ENCODE data around the gene PCA3. TPM values are rescaled to one million over a fixed set of nuclear protein-coding genes. Genes with fewer than 3 reads are reported as not detected.

The PCA3 gene
- total RNA-seq, 1 donor from 2014 or later, result 0.82 TPM

DNA sequence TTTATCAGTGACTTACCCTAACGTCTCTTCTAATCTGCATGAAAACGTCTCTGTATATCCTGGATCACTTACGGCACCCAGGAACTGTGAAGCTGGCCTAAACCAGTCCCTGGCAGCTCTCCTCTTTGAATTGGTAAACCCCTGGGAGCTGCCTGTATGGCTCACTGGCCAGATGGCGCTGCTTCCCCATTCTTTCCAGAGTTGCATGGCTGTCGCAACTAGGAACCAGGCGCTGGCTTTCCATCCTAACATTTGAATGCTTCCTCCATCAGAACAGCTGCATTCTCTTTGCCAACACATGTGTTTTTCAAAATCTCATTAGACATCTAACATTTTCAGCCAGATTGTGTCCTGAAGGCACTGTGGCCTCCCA lies 8.0 kb upstream of the PCA3 start:
- no peak for FAIRE-seq
- peak in 1 of 2 donors; percentile 20 for DNase-seq (ENCODE audit: low spot score in 2 of 2)

DNA sequence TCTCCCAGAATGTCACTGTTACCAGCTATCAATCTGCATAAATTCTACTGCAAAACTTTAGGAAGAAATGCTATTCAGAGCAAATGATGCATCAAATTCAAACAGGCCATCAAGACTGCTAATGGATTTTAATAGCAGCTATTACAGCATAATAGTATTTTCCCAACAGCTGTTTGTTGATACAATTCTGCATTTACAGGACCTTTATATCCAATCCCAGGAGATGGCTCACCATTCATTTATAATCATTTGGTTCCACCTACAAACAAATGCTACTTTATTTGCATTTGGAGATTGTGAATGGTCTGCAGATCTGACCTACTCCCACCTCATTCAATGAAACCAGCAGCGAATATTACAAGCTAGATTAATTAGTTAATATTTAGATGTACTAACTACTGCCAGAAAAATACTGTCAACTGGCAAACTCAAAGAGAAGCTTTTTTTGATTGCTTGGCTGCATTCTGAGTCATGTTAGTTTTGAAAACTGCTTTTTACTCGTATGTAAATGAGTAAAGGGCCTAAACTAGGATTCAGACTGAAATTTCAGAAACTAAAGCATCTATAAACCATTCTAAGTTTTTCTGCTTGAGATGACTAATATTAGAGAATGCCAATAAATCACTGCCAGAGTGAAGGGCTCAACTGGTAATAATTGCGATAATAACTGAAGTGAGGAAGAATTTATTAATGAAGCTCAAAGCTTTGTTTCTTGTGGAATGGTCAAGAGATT lies 7.1 kb upstream of the PCA3 start:
- FAIRE-seq (no peak), DNase-seq (ENCODE audit: low spot score in 2 of 2) (no peak)

DNA sequence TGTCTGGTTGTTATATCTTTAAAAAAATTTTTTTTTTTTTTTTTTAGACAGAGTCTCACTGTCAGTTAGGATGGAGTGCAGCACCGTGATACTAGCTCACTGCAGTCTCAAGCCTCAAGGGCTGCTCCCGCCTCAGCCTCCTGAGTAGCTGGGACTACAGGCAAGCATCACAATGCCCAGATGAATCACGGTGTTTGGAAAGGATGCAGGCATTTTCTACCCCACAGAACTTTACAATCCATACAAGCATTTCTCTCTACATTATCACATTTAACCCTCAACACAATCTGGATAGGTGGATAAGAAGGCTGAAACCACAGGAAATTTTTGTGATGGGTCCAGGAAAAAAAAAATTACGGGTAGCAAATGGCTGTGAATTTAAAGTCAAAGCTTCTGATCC lies 5.8 kb upstream of the PCA3 start:
- no peak for FAIRE-seq
- DNase-seq (ENCODE audit: low spot score in 2 of 2), result no peak

DNA sequence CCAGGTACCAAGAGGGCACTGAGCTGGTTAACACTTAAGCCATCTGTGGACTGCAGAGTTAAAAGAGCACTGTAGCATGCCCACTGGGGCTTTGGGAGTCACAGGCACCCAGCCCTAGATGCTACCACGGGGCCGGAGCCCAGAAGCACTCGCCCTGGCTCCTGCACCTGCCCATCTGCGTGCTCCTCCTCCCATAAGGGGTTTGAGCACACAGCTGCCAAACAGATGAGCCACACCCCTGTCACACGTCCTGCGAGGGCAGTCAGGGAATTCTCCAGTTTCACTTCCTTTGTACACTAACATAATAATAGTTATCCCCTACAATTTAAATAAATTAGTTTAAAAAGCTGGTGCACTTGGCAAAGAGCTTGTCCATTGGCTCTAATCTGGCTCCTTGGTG lies 4.5 kb upstream of the PCA3 start:
- FAIRE-seq (no peak), DNase-seq (ENCODE audit: low spot score in 2 of 2) (no peak)

DNA sequence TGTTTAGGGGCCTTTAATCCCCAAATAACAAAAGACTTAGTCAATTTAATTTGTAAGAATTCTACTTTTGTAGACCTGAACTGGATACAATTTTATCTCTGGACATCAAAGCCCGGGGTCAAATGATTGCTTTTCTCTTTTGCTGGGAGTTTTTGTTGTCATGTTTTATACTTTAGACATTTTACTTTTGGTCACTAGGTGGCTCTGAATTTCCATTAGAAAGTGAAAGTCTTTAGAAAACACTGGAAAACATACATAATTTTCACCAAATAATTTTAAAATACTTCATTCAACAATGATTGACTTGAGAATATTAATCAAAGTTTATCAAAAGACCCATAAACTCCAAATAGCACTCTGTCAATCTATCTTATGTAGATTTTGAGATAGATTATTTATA lies 2.8 kb upstream of the PCA3 start:
- DNase-seq (ENCODE audit: low spot score in 2 of 2), result no peak
- FAIRE-seq, result peak; percentile 77

DNA sequence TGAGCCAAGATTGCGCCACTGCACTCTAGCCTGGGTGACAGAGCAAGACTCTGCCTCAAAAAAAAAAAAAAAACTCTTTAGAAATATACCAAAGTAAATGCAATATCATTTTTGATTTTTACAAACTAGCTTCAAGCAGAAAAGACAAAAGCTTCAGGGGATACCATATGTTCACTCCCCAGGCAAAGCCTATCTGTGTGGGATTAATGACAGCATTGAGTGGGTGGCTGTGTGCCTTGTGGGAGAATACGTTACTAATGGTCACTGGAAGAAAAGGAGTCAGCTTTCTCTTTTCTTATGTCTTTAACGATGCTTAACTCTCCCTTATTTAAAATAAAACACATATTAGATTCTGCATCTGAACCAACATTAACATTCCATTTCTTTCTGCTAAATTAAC lies 1.9 kb downstream of the PCA3 start:
- peak in 1 of 2 donors; percentile 22 for DNase-seq (ENCODE audit: low spot score in 2 of 2)
- FAIRE-seq, result no peak

DNA sequence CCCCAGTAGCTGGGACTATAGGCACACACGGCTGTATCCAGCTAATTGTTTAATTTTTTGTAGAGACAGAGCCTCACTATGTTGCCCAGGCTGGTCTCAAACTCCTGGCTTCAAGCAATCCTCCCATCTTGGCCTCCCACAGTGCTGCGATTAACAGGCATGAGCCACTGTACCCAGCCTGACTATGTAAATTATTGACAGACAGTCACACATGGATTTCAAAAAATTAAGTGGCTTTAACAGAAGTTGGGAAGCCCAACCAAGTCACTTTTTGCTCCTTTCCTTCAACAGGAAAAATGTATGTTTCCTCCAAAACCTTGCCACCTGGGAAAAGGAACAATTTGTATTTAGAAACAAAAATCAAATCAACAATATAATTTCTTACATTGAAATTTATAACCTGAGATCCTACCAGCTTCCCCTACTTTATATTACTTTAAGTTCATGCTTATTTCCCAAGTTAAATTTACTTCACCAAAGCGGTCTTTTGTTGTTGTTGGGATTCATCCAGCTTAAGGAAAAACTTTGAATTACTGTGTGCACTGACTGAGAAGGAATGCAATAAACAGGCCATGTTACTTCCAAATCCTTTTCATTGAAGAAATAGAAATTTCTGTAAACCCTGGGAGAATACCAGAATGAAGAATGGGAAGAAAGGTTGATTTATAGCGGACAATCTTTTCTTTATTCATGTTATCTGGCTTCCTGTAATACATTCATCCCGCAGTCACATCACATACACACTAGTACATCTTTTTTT lies 8.6 kb downstream of the PCA3 start:
- FAIRE-seq, result no peak
- DNase-seq (ENCODE audit: low spot score in 2 of 2), result no peak

DNA sequence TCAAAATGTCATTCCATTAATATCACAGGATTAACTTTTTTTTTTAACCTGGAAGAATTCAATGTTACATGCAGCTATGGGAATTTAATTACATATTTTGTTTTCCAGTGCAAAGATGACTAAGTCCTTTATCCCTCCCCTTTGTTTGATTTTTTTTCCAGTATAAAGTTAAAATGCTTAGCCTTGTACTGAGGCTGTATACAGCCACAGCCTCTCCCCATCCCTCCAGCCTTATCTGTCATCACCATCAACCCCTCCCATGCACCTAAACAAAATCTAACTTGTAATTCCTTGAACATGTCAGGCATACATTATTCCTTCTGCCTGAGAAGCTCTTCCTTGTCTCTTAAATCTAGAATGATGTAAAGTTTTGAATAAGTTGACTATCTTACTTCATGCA lies 20.6 kb downstream of the PCA3 start:
- DNase-seq (ENCODE audit: low spot score in 2 of 2), result no peak
- FAIRE-seq, result no peak

DNA sequence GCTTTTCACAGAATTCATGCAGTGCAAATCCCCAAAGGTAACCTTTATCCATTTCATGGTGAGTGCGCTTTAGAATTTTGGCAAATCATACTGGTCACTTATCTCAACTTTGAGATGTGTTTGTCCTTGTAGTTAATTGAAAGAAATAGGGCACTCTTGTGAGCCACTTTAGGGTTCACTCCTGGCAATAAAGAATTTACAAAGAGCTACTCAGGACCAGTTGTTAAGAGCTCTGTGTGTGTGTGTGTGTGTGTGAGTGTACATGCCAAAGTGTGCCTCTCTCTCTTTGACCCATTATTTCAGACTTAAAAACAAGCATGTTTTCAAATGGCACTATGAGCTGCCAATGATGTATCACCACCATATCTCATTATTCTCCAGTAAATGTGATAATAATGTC lies 21.3 kb downstream of the PCA3 start:
- no peak for FAIRE-seq
- no peak for DNase-seq (ENCODE audit: low spot score in 2 of 2)

DNA sequence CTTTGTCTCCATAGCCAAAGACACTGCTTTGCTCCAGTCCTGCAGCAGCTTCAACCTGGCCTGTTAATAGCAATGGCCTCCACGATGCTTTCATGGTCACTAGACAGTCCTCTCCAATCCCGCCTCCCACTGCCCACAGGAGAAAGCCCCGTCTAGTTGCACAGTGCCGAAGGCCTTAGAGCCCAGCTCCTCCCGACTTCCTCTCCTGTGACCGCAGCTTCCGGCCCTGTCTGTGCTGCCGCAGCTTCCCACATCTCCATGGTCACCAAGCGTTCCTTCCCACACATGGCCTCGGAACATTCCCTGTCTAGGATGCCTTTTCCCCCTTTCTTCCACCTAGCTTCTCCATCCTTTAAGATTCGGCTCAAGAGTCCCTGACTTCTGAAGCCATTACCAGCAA lies 23.4 kb downstream of the PCA3 start:
- FAIRE-seq, result no peak

DNA sequence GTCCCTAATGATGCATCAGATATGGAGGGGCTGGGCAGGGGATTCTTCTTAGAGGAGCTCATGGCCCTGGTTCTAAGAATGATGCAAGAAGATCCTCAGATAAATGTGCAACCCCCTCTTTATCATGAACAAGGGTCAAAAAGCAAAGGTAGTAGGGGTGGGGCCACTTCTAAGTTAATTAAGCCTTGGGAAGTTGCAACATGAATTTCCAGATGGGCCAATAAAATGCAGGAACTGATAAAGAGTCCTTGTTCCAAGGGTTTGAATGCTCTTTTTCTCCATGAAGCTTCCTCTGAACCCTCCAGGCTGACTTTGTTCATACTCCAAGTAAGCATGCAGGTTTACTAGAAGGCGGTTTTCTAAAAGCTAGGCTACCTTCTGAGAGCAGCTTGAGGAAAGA lies 25.6 kb downstream of the PCA3 start:
- FAIRE-seq, result no peak
- DNase-seq (ENCODE audit: low spot score in 2 of 2), result no peak

More for the DNA sequence above, 23.4 kb downstream of the PCA3 start:
- DNase-seq (ENCODE audit: low spot score in 2 of 2), result no peak

DNA sequence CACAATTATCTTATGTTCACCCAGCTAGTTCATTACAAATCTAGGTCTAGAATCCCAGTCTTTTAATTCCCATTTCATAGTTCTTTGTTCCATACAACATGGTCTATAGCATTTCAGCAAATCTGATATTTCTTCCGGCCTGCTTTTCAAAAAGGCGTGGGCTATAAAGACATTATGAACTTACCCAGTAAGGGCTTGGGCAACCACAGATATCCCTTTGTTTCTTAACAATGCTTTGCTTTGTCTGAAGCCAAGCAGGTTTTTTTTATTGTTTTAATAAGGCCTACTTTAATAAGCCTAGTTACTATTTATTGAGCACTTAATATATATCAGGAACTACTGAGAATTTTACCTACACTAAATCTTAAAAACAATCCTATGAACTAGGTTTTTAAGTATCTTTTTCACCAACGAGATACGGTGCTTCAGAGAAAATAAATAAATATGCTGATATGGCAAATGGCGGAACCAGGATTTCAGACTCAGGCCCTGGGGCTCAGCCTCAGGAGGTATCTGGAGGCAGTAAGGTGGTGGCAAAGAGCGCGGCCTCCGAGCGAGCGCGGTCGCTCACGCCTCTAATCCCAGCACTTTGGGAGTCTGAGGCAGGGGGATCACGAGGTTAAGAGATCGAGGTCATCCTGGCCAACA lies 29.7 kb downstream of the PCA3 start:
- DNase-seq (ENCODE audit: low spot score in 2 of 2) (no peak), FAIRE-seq (no peak)

DNA sequence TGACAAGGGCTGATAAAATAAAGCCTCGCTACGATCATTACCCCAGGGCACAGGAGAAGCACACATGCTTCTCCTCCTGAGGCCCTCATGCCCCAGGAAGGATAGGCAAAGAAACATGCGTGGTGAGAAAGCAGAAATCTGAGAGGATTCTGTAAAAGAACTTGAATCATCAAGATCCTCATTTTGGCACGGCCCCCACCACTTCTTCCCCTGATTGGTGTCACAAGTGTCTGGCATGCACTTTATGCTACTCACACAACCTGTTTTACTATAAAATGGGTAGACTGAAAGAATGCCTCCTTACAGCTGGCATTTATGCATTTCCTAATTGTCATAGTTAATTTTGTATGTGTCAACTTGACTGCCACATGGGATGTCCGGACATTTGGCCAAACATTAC lies 32.1 kb downstream of the PCA3 start:
- FAIRE-seq (no peak), DNase-seq (ENCODE audit: low spot score in 2 of 2) (no peak)

DNA sequence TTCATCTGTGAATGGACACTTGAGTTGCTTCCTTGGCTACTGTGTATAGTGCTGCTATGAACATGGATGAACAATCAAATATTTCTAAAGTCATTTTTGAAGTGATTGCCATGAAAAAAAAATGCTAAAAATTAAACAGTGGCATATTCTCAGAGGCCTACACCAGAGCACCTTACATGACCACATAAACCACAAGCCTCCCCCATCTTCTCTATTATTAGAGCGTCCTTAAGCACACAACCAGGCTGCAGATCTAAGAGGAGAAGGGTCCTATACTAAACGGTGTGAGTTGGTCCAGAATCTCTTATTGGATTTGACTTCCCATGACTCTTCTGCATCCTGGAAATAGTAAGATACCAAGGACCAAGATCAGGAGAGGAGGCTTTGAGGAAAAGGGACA lies 34.3 kb downstream of the PCA3 start:
- no peak for FAIRE-seq
- no peak for DNase-seq (ENCODE audit: low spot score in 2 of 2)

DNA sequence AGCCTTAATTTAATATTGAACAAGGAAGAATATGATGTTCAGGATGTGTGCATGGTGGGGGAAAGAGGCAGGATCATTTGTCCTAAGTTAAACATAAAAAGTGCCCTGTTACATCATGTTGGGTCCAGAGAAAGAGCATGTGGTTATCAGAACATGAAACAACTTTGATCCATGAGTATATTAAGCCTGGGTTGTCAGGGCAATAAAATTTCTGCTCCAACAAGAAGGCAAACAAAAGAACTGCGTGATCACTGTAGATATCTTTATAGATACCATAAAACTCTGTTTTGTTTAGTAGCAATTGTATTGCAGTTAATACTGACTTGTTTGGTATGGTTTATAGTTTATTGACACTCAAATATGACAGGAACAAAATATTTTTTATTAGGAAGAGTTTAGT lies 35.2 kb downstream of the PCA3 start:
- no peak for FAIRE-seq
- DNase-seq (ENCODE audit: low spot score in 2 of 2), result no peak

DNA sequence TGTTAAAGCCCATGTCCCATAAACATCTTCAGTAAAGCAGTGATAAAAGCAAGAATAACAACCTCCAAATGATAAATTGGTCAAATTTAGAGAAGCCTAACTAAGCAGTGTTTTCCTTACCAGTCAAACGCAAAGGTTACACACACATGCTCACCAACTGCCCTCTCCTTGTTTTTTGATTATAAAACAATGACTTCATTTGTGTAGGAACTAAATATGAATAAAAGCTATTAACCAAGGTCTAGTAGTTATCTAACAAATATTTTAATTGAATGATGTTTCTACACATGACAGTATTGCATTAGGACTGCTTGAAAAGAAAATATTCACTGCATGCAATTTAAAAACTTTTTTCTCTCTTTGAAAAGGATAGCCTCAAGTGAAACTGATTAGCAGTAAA lies 36.7 kb downstream of the PCA3 start:
- DNase-seq (ENCODE audit: low spot score in 2 of 2) (no peak), FAIRE-seq (no peak)

DNA sequence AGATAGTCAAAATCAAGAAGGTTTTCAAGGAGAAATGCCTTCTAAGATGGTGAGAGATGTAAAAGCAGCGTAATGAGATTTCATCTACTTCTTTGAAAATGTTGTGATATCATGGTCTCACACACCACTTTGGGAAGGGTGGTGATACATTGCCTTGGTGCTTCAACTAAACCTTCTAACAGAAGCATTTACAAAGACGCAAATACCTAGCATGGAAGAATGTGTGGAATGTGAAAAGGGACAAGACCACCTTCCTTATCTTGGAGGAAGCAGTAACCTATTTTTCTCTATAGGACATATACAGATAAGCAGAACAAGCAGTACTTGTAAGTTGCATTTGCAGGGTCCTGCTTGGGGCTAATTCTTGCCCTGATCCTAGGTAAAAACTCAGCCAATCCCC lies 38.8 kb downstream of the PCA3 start:
- DNase-seq (ENCODE audit: low spot score in 2 of 2) (no peak), FAIRE-seq (no peak)

DNA sequence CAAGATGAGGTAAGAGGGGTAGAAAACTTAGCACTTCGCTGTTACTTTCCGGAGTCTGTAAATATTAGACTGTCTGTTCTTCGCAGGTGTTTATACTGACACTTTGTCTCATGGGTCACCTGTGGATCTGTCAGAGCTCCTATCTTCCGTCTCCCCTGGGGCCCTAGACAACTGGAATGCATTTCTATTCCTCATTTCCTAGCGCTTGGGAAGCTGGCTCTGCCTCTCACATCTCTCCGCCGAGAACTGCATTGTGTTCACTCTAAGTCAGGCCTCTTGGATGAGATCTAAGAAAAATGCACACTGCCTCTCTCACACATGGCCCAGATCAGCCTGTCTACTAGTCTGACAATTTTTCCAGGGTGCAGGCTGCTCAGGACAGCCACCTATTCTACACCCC lies 39.5 kb downstream of the PCA3 start:
- FAIRE-seq, result no peak
- no peak for DNase-seq (ENCODE audit: low spot score in 2 of 2)

DNA sequence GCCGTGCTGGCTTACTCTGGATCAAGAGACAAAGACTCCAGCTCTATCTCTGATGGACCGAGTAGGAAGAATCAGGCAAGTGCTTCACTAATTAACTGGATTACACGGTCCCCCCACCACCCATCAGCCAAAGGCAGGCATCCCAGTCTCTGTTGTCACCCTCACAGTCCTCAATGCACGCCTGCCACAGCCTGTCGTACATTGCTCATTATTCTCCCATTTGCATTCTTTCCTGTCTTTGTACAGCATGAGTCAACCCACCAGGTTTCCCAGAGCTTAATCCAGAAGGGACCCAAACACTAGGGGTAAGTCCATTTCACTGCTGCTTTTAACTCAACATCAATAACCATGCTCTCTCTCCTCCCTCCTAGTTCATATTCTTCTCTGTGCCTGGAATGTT lies 44.4 kb downstream of the PCA3 start:
- FAIRE-seq, result no peak
- peak in 1 of 2 donors; percentile 7 for DNase-seq (ENCODE audit: low spot score in 2 of 2)

DNA sequence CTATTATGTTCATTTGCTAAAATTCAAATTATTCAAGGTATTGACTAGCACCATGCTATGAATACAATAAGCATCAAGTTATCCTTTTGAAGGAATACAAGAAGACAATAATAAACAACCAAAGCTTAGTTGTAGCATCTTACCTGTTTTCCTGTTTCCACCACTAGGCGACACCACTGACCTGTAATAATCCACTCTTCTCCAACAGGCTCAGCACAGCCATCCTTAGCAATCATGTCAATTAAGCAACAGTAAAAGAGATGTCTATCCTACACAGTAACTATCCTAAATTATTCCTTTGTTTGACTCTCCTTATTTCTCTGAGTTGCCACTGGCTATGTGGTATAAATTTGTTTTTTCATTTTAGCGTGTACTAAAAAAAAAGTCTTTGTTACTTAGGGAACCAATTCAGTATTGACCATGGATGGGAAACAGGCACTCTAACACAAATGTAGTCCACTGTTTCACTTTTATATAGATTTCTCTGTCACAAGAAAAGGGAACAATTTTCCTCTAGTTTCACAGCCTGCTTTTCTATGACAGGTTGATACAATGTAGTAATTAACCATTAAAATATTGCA lies 46.2 kb downstream of the PCA3 start:
- FAIRE-seq (peak; percentile 70), DNase-seq (ENCODE audit: low spot score in 2 of 2) (no peak)

DNA sequence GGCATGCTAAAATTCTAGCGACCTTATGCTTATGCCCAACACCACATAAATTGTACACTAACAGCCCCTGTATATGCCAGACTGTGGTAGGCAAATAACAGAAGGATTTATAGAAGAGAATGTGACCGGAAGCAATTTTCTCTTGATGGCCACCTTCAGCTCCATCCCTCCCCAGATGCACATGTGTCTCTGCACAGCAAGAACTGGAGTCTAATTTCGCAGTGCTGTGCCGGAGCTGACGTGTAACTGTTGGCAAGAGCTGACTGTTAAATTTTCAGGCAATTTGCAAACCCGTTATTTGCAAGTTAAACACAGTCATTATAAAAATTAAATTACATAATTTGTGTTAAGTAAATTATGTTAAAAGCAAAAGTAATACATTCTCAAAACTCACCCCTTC lies 48.4 kb downstream of the PCA3 start:
- DNase-seq (ENCODE audit: low spot score in 2 of 2) (no peak), FAIRE-seq (no peak)

Measured in frontal cortex (tissue), 4 donors.